Dermis blood vessel endothelial cell (primary cell): ENCODE data around the gene AHCYL1. TPM values are rescaled to one million over a fixed set of nuclear protein-coding genes. Genes with fewer than 3 reads are reported as not detected.
A peak's percentile ranks its signal among the peaks of the same experiment; 100 is the strongest.

ENCODE experiments used
- DNase-seq: peaks from one replicate; pipeline ENCODE4 v3.0.0; 2010
- total RNA-seq: library from RNA; depleted of rRNA; stranded (reverse); fragments of >200 nt; gene quantifications from 2 replicates; pipeline ENCODE4 v1.2.3, GENCODE V29; 2014

The AHCYL1 gene
- total RNA-seq, 1 donor from 2014 or later = 47.1 TPM

DNA sequence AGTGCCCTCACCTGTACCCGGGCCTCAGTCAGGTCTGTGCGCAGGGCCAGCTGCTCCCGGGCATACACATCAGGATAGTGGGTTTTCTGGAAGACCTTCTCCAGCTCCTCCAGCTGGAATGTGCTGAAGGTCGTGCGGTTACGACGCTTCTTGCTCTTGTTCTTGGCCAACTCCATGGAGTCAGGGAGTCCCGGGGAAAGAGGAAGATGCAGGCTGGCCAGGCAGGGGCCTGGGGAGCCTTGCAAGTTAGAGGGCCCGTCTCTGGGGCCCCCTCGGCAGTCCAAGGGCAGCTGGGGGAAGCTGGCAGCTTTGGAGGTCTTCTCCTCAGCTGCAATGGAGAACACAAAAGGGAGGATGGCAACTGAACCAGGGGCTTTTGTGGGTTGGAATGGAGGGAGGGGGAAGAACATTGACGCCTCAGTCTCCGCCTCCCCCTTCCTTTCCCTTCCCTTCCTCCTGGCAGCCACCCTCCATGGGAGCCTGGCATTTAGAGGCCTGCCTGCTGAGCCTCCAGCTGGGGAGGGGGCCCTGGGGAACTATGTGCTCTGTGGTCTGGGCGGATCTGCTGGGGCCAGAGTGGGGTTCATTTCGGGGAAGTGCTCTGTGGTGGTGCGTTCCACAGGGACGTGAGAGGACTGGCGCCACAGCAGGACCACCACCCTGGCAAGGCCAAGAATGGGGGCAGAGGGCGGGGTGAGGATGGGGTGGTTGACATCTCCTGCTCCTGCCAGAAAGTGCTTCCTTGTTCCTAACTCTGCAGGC, 80.2 kb downstream of the AHCYL1 start:
- DNase-seq = no peak

DNA sequence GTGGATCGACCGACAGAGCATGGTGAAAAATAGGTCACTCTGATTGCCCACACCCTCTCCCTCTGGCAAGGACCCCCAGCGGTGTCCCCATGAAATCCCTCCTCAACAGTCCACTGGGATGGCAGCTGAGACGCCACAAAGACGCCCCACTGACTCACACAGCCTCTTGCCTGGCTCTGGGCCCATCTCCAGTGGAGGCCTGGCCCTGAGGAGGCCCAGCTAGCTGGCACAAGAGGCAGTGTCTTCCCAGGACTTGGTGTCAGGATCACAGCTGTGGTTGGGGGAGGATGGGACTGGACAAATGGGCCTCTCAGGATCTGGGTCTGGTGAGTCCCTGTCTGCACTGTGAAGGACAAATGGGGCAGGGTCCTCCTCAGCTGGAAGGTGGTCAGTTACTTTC, 81.3 kb downstream of the AHCYL1 start:
- no peak for DNase-seq

DNA sequence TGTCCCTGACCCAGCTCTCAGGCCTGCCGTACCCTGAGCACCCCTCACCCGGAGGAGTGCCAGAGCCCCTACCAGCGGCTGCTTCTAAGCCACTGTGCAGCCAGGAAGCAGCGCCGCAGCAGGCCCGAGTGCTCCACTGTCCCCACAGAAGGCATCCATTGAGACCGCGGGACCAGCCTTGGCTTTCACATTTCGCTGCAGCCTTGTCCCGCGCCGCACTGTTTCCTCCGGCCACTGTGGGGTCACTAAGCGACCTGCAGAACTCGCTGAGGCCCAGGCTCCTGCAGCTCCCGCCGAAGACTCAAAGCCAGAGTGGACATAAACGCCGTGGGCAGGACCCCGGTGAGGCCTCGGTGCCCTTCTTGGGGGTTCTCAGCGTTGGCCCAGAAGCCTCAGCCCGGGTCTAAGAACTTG, 82.9 kb downstream of the AHCYL1 start:
- DNase-seq = no peak

DNA sequence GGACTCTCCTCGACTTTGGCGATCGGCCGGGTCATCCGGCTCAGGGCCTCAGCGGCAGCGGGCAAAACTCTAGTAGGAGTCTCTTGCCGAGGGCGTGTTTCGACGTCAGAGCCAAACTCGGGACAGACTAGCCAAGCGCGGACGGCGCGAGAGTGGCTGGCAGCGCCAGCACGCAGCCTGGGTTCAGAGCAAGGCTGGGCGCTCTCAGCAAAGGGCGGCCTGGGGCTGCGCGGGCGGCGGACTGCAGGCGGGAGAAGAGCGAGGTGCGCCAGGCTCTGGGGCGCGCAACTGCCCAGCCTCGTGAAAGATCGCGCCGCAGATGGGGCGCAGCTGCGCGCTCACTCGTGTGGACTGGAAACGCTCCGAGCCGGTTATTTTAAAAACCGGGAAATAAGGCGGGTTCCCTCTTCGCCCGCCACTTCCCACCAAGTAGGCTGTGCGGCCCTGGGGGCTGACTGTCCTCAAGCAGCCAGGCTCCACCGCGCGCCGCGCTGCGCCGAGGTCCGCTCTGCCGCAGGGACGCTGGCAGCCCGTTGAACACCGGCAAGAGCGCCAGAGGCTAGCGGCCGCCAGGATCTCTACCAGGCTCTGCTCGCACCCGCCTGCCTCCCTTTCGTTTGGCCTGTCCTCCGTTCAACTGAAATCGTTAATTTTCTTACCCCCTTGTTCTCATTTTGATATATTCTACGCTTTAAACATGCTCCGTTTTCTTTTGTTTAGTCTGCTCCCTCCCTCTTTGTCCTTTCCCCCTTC, 83.5 kb downstream of the AHCYL1 start:
- DNase-seq = peak; percentile 23

DNA sequence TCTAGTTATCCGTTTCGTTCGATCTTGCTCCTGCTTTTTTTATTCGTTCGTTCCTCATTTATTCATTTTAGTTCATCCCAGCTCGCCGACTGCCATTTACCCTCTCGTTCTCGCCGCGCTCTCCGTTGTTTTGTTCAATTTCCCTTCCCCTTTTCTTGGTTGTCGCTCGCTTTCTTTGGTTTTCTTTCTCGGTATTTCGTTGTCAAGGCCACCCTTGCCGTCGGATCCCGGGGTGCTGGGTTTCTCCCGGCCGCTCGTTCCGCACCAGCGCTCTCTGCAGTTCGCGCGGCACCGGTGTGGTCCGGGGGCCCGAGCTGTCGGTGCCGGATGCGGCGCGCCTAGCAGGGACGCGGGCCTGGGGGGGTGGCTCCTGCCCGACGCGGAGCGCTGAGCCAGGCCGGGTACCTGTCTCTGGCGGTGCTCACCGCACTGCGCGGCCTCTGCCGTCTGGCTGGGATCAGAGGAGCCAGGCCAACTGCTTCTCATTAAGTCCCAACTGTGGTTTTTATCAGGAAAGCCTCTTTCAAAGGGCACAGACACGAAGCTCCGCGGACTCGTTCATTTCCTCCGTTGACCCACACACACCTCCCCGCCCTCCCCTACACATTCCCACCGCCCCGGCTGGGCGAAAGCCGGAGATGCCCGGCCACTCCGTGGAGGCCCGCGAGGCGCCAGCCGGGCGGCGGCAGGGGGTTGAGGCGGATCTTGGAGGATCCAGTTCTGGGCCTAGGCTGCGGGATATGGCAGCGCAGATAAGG, 84.3 kb downstream of the AHCYL1 start:
- DNase-seq = no peak

DNA sequence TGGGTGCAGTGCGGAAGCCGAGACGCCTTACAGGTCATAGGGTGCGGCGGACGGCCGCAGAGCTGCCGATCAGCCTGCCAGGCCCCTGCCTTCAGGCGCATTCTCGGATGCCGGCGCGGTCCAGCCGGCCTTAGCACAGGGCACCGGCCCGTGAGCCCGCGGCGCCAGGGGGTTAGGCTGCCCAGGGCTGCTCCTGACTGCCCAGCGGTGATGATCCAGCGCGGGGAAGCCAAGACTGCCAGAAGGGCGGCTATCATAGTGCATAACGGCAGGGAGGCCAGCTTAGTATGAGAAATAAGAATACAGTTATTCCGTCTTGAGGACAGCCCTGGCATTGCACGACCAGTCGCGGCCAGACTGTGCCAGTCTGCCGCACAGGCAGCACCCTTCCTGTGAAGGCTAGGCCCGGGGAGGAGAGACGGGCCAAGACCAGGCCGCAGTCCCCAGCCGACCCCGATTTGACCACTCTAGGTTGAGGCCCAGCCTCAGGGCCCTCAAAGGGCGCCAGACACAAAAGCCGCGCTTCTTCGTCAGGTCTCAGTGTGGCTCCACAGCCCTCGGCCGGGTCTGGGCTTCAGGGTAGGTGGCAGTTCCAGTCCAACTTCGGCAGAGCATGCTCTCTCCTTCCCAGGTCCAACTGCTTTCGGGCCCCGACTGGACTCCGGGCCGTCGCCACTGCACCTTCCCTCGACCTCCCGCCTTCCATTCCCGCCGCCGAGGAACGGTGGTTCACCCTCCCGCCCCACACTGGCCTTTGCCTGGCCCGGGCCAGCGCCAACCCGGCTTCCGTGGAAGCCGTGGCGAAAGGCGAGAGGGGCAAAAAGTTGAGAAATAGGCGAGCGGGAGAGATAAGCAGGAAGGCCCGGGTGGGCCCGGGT, 85.1 kb downstream of the AHCYL1 start:
- peak; percentile 16 for DNase-seq

DNA sequence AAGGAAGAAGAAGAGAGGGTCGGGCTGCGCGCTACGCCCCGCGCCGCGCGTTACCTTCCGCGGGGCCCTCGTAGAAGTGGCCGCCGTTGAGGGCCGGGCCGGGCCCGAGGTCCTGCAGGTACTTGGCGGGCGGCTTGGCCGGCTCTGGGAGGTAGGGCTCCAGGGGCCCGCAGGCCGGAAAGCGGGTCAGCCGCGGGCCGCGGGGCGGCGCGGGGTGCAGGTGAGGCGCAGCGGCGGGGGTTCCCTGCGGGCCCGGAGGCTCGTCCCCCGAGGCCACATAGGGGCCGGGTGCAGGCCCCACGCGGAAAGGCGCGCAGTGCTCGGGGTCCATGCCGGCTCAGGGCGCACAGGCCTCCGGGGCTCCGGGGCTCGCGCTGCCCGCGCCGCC, 85.7 kb downstream of the AHCYL1 start:
- DNase-seq = no peak

DNA sequence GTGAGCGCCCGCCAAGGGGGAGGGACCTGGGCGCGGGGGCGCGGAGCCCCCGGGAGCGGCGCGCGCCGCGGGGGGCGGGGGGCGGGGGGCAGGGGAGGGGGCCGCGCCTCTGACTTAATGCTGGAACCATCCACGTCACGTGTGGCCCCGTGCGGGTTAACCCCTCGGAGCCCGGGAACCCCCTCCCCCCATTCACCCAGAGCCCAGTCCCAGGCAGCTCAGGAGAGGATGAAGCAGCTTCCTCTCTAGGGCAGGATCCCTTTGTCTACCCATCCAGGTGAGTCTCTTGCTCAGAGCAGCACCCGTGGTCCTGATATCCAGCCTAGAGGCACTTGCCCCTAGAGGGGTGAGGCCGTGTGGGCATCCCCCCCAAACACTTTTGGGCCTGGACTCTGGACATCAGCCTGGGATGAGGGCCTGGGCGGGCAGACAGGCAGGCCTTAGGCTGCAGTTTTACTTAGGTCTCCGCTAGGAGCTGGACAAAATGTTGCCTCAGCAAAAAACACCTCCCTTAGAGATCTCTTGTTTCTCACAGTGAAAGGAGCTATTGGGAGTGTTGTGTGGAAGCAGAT, 86.2 kb downstream of the AHCYL1 start, which contains the start of gene ALX3:
Gene ALX3, minus strand, starts transcription at position 2 of the 572 bp plus-strand sequence. CDS start 60 bp downstream, outside the sequence.
- DNase-seq = no peak

Other genes starting within 250 kb of the AHCYL1 start
- gene GSTM3, start 243.7 kb upstream of the AHCYL1 start, total RNA-seq = 25.1 and 54.1 TPM in 2 replicates
- gene EPS8L3, start 220.8 kb upstream of the AHCYL1 start, total RNA-seq = not detected in 2 replicates
- gene CSF1, start 73.9 kb upstream of the AHCYL1 start, total RNA-seq = 19.6 and 21.1 TPM in 2 replicates
- 50.4 and 55.1 TPM in 2 replicates for gene STRIP1, start 49.9 kb downstream of the AHCYL1 start, total RNA-seq
- gene ALX3, start 85.9 kb downstream of the AHCYL1 start, total RNA-seq = not detected in 2 replicates
- gene UBL4B, start 127.7 kb downstream of the AHCYL1 start, total RNA-seq = not detected in 2 replicates
- 0.51 and 0.84 TPM in 2 replicates for gene SLC6A17, start 165.7 kb downstream of the AHCYL1 start, total RNA-seq
- 5.1 and 5.8 TPM in 2 replicates for gene KCNC4, start 225.5 kb downstream of the AHCYL1 start, total RNA-seq